ENCODE results near the gene ATRX.
"Not testable (repeated sequence)": the region's sequence is repeated elsewhere in the genome, so short reads cannot be mapped to it uniquely, and the experiment has no call there.

ATRX gene

GRCh38 chrX:77731821-77732419 is 54.1 kb downstream of the ATRX start:
- no peak for DNase-seq (ENCODE audit: low read depth in 1 of 2, low spot score in 1 of 2)

- DNase-seq (ENCODE audit: low read depth in 1 of 2, low spot score in 1 of 2): not testable (repeated sequence)
These were observed 59.9 kb downstream of the ATRX start for GRCh38 chrX:77726095-77726494.

GRCh38 chrX:77723681-77724080 is 62.3 kb downstream of the ATRX start:
- no peak for DNase-seq (ENCODE audit: low read depth in 1 of 2, low spot score in 1 of 2)

- DNase-seq (ENCODE audit: low read depth in 1 of 2, low spot score in 1 of 2): no peak
These were observed 66.6 kb downstream of the ATRX start for GRCh38 chrX:77719388-77719787.

- DNase-seq (ENCODE audit: low read depth in 1 of 2, low spot score in 1 of 2): no peak
These were observed 81.1 kb downstream of the ATRX start for GRCh38 chrX:77704881-77705280.

- no peak for DNase-seq (ENCODE audit: low read depth in 1 of 2, low spot score in 1 of 2)
These were observed 87.8 kb downstream of the ATRX start for GRCh38 chrX:77698242-77698641.

GRCh38 chrX:77694491-77694890 is 91.5 kb downstream of the ATRX start:
- no peak for DNase-seq (ENCODE audit: low read depth in 1 of 2, low spot score in 1 of 2)

- DNase-seq (ENCODE audit: low read depth in 1 of 2, low spot score in 1 of 2): no peak
These were observed 92.4 kb downstream of the ATRX start for GRCh38 chrX:77693594-77693993.

GRCh38 chrX:77691916-77692315 is 94.1 kb downstream of the ATRX start:
- no peak for DNase-seq (ENCODE audit: low read depth in 1 of 2, low spot score in 1 of 2)

GRCh38 chrX:77689376-77689775 is 96.6 kb downstream of the ATRX start:
- no peak for DNase-seq (ENCODE audit: low read depth in 1 of 2, low spot score in 1 of 2)

GRCh38 chrX:77685683-77686082 is 100.3 kb downstream of the ATRX start:
- not testable (repeated sequence) for DNase-seq (ENCODE audit: low read depth in 1 of 2, low spot score in 1 of 2)

GRCh38 chrX:77679144-77679543 is 106.9 kb downstream of the ATRX start:
- no peak for DNase-seq (ENCODE audit: low read depth in 1 of 2, low spot score in 1 of 2)

GRCh38 chrX:77675986-77676385 is 110.0 kb downstream of the ATRX start:
- DNase-seq (ENCODE audit: low read depth in 1 of 2, low spot score in 1 of 2): no peak

- no peak for DNase-seq (ENCODE audit: low read depth in 1 of 2, low spot score in 1 of 2)
These were observed 117.4 kb downstream of the ATRX start for GRCh38 chrX:77668391-77669237.

GRCh38 chrX:77658886-77659285 is 127.1 kb downstream of the ATRX start:
- DNase-seq (ENCODE audit: low read depth in 1 of 2, low spot score in 1 of 2): no peak

- no peak for DNase-seq (ENCODE audit: low read depth in 1 of 2, low spot score in 1 of 2)
These were observed 133.9 kb downstream of the ATRX start for GRCh38 chrX:77652095-77652494.

GRCh38 chrX:77640702-77641101 is 145.3 kb downstream of the ATRX start:
- DNase-seq (ENCODE audit: low read depth in 1 of 2, low spot score in 1 of 2): no peak

GRCh38 chrX:77639820-77640219 is 146.2 kb downstream of the ATRX start:
- no peak for DNase-seq (ENCODE audit: low read depth in 1 of 2, low spot score in 1 of 2)

GRCh38 chrX:77638397-77638796 is 147.6 kb downstream of the ATRX start:
- DNase-seq (ENCODE audit: low read depth in 1 of 2, low spot score in 1 of 2): no peak

- no peak for DNase-seq (ENCODE audit: low read depth in 1 of 2, low spot score in 1 of 2)
These were observed 150.6 kb downstream of the ATRX start for GRCh38 chrX:77635373-77635772.

GRCh38 chrX:77628294-77629025 is 157.6 kb downstream of the ATRX start:
- no peak for DNase-seq (ENCODE audit: low read depth in 1 of 2, low spot score in 1 of 2)

- no peak for DNase-seq (ENCODE audit: low read depth in 1 of 2, low spot score in 1 of 2)
These were observed 163.3 kb downstream of the ATRX start for GRCh38 chrX:77622672-77623071.

Measured in activated T-helper 1 cell treated with anti-CD3 and anti-CD28 coated beads, Interleukin-2, amount 50 U/mL, for 16 hours (primary cell).